Upper lobe of left lung (tissue), 4 donors: Measurements from ENCODE around the gene FBXW7.

ENCODE experiments used
- CTCF ChIP-seq, 6 experiments: fragments of 450-650 bp in 4 of 6; fragments of 200-600 bp in 2 of 6; sonication (generic) in 2 of 6; IDR thresholded peaks; one replicate each; pipeline ENCODE4 v1.5.1; 2016 to 2019; ENCODE audit warnings: antibody characterized with exemption in 6 of 6
- EP300 ChIP-seq, 4 donors: sonication (generic); formaldehyde crosslinking; IDR thresholded peaks; one replicate each; pipeline ENCODE4 v1.5.1; 2017; ENCODE audit warnings: antibody characterized with exemption in 4 of 4, control low read depth in 2 of 4
- POLR2AphosphoS5 ChIP-seq, 2 donors: sonication (generic); formaldehyde crosslinking; IDR thresholded peaks; one replicate each; pipeline ENCODE4 v1.5.1; 2017; ENCODE audit warnings: antibody characterized with exemption in 2 of 2

GRCh38 chr4:152421576-152421975 is 114.3 kb downstream of the FBXW7 start:
- TF ChIP-seq CTCF (IDR thresholded peaks at IDR 0.05) (no peak), EP300 (IDR thresholded peaks at IDR 0.05) (no peak), POLR2AphosphoS5 (IDR thresholded peaks at IDR 0.05) (no peak)
